Endothelial cell of umbilical vein (primary cell): ENCODE measurements around the gene RTKN2. TPM values are rescaled to one million over a fixed set of nuclear protein-coding genes. Genes with fewer than 3 reads are reported as not detected.

ENCODE experiments used
- BruUV-seq: library from RNA; stranded (reverse); fragments of 400-500 nt; replicated peaks from 2 replicates; lab custom pipeline; 2021; lab: Mats Ljungman, UMichigan
- CTCF ChIA-PET: fragments of 300-600, 350-600 bp; sonication (Branson Sonifier 250); formaldehyde crosslinking; loops from one replicate; lab custom pipeline; 2021; ENCODE audit warnings: antibody characterized with exemption, inconsistent platforms; lab: Charles Lee
- POLR2A ChIA-PET: fragments of 300-600, 350-600 bp; sonication (Branson Sonifier 250); formaldehyde crosslinking; loops from one replicate; lab custom pipeline; 2021; ENCODE audit warnings: antibody characterized with exemption, inconsistent platforms; lab: Charles Lee
- DNase-seq: peaks from one replicate; pipeline ENCODE4 v3.0.0-alpha.2; 2011; ENCODE audit warnings: low read depth, low spot score
- FAIRE-seq: peaks from 2 replicates; lab custom pipeline; 2011; peaks lifted over from hg19 to GRCh38; lab: Jason Lieb, UNC
- H2AFZ ChIP-seq: 2 replicates; pipeline ENCODE4 v1.6.0; 2012; ENCODE audit warnings: low read depth, low read length, control low read depth, inconsistent platforms
- H3K27ac ChIP-seq: 2 replicates; pipeline ENCODE4 v1.5.1; 2011; ENCODE audit warnings: low read depth, mild to moderate bottlenecking, control low read depth, low read length, moderate library complexity; ENCODE audit not compliant: insufficient read depth
- H3K27me3 ChIP-seq, 2 experiments: 2 replicates each; pipeline versions ENCODE4 v1.6.0 to v1.6.1; 2011; ENCODE audit warnings: low read length in 2 of 2, mixed read lengths in 1 of 2; ENCODE audit not compliant: control insufficient read depth in 2 of 2, insufficient read depth in 2 of 2
- H3K36me3 ChIP-seq, 2 experiments: 2 replicates in 1 of 2; 3 replicates in 1 of 2; pipeline ENCODE4 v1.5.1; 2011; ENCODE audit warnings: low read length in 2 of 2, mild to moderate bottlenecking in 1 of 2, moderate library complexity in 1 of 2; ENCODE audit not compliant: control insufficient read depth in 2 of 2, insufficient read depth in 2 of 2; ENCODE audit errors: extremely low read depth in 1 of 2
- H3K4me1 ChIP-seq: 3 replicates; pipeline ENCODE4 v1.5.1; 2011; ENCODE audit warnings: mild to moderate bottlenecking, low read length; ENCODE audit not compliant: control insufficient read depth, insufficient read depth; ENCODE audit errors: extremely low read depth
- H3K4me2 ChIP-seq: 2 replicates; pipeline ENCODE4 v1.6.1; 2011; ENCODE audit warnings: low read length, control low read depth, mixed read lengths; ENCODE audit not compliant: insufficient read depth
- H3K4me3 ChIP-seq, 3 experiments: fragments of 200-600 bp in 1 of 3; sonication (generic), shearing (Covaris generic) in 1 of 3; replicated peaks in 1 of 3; 2 replicates each; pipeline ENCODE4 v1.5.1; 2011 to 2016; ENCODE audit warnings: control low read depth in 3 of 3, low read length in 3 of 3, mild to moderate bottlenecking in 2 of 3, inconsistent platforms in 1 of 3, low read depth in 1 of 3, moderate library complexity in 1 of 3; ENCODE audit not compliant: insufficient read depth in 1 of 3
- H3K79me2 ChIP-seq: 2 replicates; pipeline ENCODE4 v1.6.0; 2012; ENCODE audit warnings: low read length, inconsistent platforms; ENCODE audit not compliant: control insufficient read depth, insufficient read depth
- H3K9ac ChIP-seq: replicated peaks from 2 replicates; pipeline ENCODE3; 2011; ENCODE audit warnings: low read length, control low read depth; ENCODE audit not compliant: insufficient read depth; ENCODE audit errors: extremely low read depth
- H3K9me1 ChIP-seq: replicated peaks from 3 replicates; pipeline ENCODE4 v1.6.0; 2011; ENCODE audit warnings: mild to moderate bottlenecking, low read length; ENCODE audit not compliant: control insufficient read depth, insufficient read depth; ENCODE audit errors: extremely low read depth
- H3K9me3 ChIP-seq: replicated peaks from 2 replicates; pipeline ENCODE4 v1.5.1; 2012; ENCODE audit warnings: low read length, inconsistent platforms; ENCODE audit not compliant: control insufficient read depth, insufficient read depth
- H4K20me1 ChIP-seq: replicated peaks from 2 replicates; pipeline ENCODE3; 2011; ENCODE audit warnings: mild to moderate bottlenecking, low read length; ENCODE audit not compliant: control insufficient read depth, insufficient read depth; ENCODE audit errors: extremely low read depth
- EZH2 ChIP-seq: IDR thresholded peaks from 2 replicates; pipeline ENCODE4 v1.6.1; 2012; ENCODE audit warnings: borderline replicate concordance, low read depth, mild to moderate bottlenecking, moderate library complexity, low read length, inconsistent platforms; ENCODE audit not compliant: severe bottlenecking
- FOS ChIP-seq: IDR thresholded peaks from 2 replicates; pipeline ENCODE4 v1.6.1; 2011; ENCODE audit warnings: mild to moderate bottlenecking, low read length, moderate library complexity, borderline replicate concordance; ENCODE audit not compliant: insufficient read depth
- GATA2 ChIP-seq: IDR thresholded peaks from 2 replicates; pipeline ENCODE4 v1.7.0; 2011; ENCODE audit warnings: low read depth, mild to moderate bottlenecking, moderate library complexity, mixed read lengths, low read length; ENCODE audit not compliant: insufficient read length, insufficient read depth
- JUN ChIP-seq: IDR thresholded peaks from 2 replicates; pipeline ENCODE4 v1.6.1; 2011; ENCODE audit warnings: borderline replicate concordance, low read depth; ENCODE audit not compliant: insufficient read length, insufficient read depth
- MYC ChIP-seq: IDR thresholded peaks from one replicate; pipeline ENCODE4 v1.6.1; 2011; ENCODE audit warnings: mild to moderate bottlenecking, low read depth, low read length
- POLR2A ChIP-seq: IDR thresholded peaks from 2 replicates; pipeline ENCODE4 v1.6.1; 2012; ENCODE audit warnings: low read depth, mild to moderate bottlenecking, control low read depth, low read length
- POLR2AphosphoS5 ChIP-seq: IDR thresholded peaks from 2 replicates; pipeline ENCODE4 v1.6.1; 2012; ENCODE audit warnings: low read depth, mild to moderate bottlenecking, control low read depth, low read length, moderate library complexity; ENCODE audit not compliant: insufficient read depth
- dilution Hi-C: fragments of 300-500 bp; cut with MboI; formaldehyde crosslinking; loops from one replicate; pipeline ENCODE4 v1.15.0; 2019; ENCODE audit warnings: low sequenced_read_pairs; ENCODE audit not compliant: extremely low pct_ligation_motif_present
- intact Hi-C: fragments of 100-400 bp; cut with micrococcal nuclease; formaldehyde crosslinking; loops from one replicate; pipeline ENCODE4 v1.10.0; 2022
- polyA plus RNA-seq, 4 experiments: library from polyadenylated mRNA; depleted of rRNA in 3 of 4; stranded (reverse) in 3 of 4; unstranded in 1 of 4; fragments of >200 nt; gene quantifications; 2 replicates each; pipeline versions ENCODE4 v1.2.1 to v1.2.3, GENCODE V29; 2011 to 2012; ENCODE audit warnings: missing spikeins in 1 of 4
- total RNA-seq: library from RNA; stranded (reverse); gene quantifications from 2 replicates; pipeline ENCODE4 v1.2.3, GENCODE V29; 2021
- TF ChIP-seq, protein P1 (sequence below): IDR thresholded peaks from 2 replicates; pipeline ENCODE4 v1.6.1; 2011; ENCODE audit not compliant: insufficient read depth, insufficient read length
- TF ChIP-seq, protein P2 (sequence below), 2 donors: IDR thresholded peaks; 1 replicate in 1 of 2; 2 replicates in 1 of 2; pipeline ENCODE4 v1.5.1; 2011; ENCODE audit warnings: low read length in 2 of 2, mild to moderate bottlenecking in 2 of 2, moderate library complexity in 2 of 2, control low read depth in 1 of 2, inconsistent platforms in 1 of 2, low read depth in 1 of 2; ENCODE audit not compliant: insufficient read depth in 1 of 2; ENCODE audit errors: extremely low read depth in 1 of 2

Gene RTKN2
- total and polyA plus RNA-seq, 2 donors (not counting 3 experiments of a cell fraction or from before 2014, with no cell fraction given), result 0.65 to 4.8 TPM

DNA sequence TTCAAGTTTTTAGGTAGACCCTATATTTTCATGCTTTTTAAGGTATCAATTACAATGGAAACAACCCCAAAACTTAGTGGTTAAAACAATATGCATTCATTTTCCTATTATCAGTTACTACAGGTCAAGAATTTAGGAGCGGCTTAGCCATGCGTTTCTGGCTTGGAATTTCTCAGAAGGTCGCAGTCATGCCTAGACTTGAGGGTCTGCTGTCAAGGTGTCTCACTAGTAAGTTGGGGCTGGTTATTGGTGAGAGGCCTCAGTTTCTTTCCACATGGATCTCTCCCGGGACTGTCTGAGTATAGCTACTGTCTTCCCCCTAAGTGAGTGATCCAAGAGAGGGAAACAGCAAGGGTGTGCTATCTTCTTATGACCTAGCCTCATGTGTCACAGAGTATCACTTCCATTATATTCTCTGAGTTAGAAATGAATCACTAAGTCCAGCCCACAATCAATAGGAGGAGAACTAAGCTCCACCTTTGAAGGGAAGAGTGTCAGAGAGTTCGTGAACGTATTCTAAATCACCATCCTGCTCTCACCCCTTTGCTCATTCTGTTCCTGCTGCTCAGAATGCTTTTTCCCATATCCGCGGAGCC, 80.5 kb downstream of the RTKN2 start:
- Histone ChIP-seq H3K79me2 (no peaks in the 10 kb centered on the region), H4K20me1 (no peaks in the 10 kb centered on the region), H3K36me3 (no peaks in the 10 kb centered on the region), H3K27ac (no peak overlapping the region), H2AFZ (no peak overlapping the region), H3K4me1 (no peaks in the 10 kb centered on the region), H3K9me1 (peaks cover 2% of the 10 kb centered on the region), H3K27me3 (no peaks in the 10 kb centered on the region), H3K4me3 (no peak overlapping the region), H3K9ac (no peak overlapping the region), H3K4me2 (no peak overlapping the region), H3K9me3 (no peaks in the 10 kb centered on the region)
- no peak for DNase-seq
- no TSS peak for BruUV-seq
- intact Hi-C loops (no loop called here), dilution Hi-C loops (no loop called here)
- TF ChIP-seq, protein P1, sequence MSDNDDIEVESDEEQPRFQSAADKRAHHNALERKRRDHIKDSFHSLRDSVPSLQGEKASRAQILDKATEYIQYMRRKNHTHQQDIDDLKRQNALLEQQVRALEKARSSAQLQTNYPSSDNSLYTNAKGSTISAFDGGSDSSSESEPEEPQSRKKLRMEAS, result no peak
- TF ChIP-seq FOS (no peak), GATA2 (no peak), POLR2A (no peak), EZH2 (no peak), MYC (no peak), JUN (no peak), POLR2AphosphoS5 (no peak)
- TF ChIP-seq, protein P2, sequence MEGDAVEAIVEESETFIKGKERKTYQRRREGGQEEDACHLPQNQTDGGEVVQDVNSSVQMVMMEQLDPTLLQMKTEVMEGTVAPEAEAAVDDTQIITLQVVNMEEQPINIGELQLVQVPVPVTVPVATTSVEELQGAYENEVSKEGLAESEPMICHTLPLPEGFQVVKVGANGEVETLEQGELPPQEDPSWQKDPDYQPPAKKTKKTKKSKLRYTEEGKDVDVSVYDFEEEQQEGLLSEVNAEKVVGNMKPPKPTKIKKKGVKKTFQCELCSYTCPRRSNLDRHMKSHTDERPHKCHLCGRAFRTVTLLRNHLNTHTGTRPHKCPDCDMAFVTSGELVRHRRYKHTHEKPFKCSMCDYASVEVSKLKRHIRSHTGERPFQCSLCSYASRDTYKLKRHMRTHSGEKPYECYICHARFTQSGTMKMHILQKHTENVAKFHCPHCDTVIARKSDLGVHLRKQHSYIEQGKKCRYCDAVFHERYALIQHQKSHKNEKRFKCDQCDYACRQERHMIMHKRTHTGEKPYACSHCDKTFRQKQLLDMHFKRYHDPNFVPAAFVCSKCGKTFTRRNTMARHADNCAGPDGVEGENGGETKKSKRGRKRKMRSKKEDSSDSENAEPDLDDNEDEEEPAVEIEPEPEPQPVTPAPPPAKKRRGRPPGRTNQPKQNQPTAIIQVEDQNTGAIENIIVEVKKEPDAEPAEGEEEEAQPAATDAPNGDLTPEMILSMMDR (IDR thresholded peaks at IDR 0.05; ENCODE audit: extremely low read depth in 1 of 2, insufficient read depth in 1 of 2, low read depth in 1 of 2, low read length in 2 of 2), result no peak
- ChIA-PET POLR2A (no interaction called here), CTCF (interaction anchor here (1.2 kb wide), 1 partner anchor 10 kb away, joined by 3 read pairs; no protein-coding TSS in a partner anchor)
- no peak for FAIRE-seq
